DOHH2 (cell line): ENCODE measurements around the gene LBP.

Experiments used
- EZH2phosphoT487 ChIP-seq: fragments of 200-600 bp; sonication (generic); IDR thresholded peaks from 2 replicates; pipeline ENCODE4 v1.6.1; 2017; ENCODE audit warnings: borderline replicate concordance, mild to moderate bottlenecking, antibody characterized with exemption, low read length, moderate library complexity, mixed read lengths
- TF ChIP-seq, protein P1 (sequence below): fragments of 200-600 bp; sonication (generic); IDR thresholded peaks from one replicate; pipeline ENCODE4 v1.5.1; 2014; ENCODE audit warnings: antibody characterized with exemption, mild to moderate bottlenecking, low read depth, low read length; ENCODE audit not compliant: poor library complexity, severe bottlenecking

DNA sequence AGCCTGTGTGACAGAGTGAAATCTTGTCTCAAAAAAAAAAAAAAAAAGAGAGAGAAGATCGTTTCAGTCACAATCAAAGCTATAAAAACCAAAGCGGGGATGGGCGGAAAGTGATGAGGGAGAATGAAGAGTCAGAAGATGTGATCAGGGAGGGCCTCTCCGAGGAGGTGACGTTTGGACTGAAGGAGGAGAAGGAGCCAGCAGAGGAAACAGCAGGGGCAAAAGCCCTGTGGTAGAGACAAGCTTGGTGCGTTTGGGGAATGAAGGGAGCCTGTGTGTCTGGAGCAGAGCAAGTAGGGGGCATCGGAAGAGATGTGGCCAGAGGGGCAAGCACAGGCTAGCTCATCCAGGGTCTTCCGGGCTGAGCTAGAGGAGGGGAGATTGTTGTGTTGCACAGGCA lies 14.5 kb upstream of the LBP start:
- TF ChIP-seq, protein P1, sequence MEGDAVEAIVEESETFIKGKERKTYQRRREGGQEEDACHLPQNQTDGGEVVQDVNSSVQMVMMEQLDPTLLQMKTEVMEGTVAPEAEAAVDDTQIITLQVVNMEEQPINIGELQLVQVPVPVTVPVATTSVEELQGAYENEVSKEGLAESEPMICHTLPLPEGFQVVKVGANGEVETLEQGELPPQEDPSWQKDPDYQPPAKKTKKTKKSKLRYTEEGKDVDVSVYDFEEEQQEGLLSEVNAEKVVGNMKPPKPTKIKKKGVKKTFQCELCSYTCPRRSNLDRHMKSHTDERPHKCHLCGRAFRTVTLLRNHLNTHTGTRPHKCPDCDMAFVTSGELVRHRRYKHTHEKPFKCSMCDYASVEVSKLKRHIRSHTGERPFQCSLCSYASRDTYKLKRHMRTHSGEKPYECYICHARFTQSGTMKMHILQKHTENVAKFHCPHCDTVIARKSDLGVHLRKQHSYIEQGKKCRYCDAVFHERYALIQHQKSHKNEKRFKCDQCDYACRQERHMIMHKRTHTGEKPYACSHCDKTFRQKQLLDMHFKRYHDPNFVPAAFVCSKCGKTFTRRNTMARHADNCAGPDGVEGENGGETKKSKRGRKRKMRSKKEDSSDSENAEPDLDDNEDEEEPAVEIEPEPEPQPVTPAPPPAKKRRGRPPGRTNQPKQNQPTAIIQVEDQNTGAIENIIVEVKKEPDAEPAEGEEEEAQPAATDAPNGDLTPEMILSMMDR, result no peak
- TF ChIP-seq EZH2phosphoT487, result no peak
